ENCODE data around the gene NCS1.

NCS1 gene

GRCh38 chr9:130147910-130148309 lies 24.3 kb upstream of the NCS1 start:
- no peak for DNase-seq (ENCODE audit: low spot score)

GRCh38 chr9:130149031-130149430 lies 23.2 kb upstream of the NCS1 start:
- no peak for DNase-seq (ENCODE audit: low spot score)

- DNase-seq (ENCODE audit: low spot score), result no peak
Measured at GRCh38 chr9:130149654-130150286, 22.4 kb upstream of the NCS1 start.

- no peak for DNase-seq (ENCODE audit: low spot score)
Measured at GRCh38 chr9:130150779-130151382, 21.3 kb upstream of the NCS1 start.

GRCh38 chr9:130154816-130155215 lies 17.4 kb upstream of the NCS1 start:
- no peak for DNase-seq (ENCODE audit: low spot score)

GRCh38 chr9:130155647-130156046 lies 16.6 kb upstream of the NCS1 start:
- no peak for DNase-seq (ENCODE audit: low spot score)

GRCh38 chr9:130156672-130157071 lies 15.5 kb upstream of the NCS1 start:
- DNase-seq (ENCODE audit: low spot score), result no peak

GRCh38 chr9:130157079-130157478 lies 15.1 kb upstream of the NCS1 start:
- no peak for DNase-seq (ENCODE audit: low spot score)

- DNase-seq (ENCODE audit: low spot score), result no peak
Measured at GRCh38 chr9:130158001-130158400, 14.2 kb upstream of the NCS1 start.

GRCh38 chr9:130159057-130159456 lies 13.1 kb upstream of the NCS1 start:
- DNase-seq (ENCODE audit: low spot score), result no peak

- DNase-seq (ENCODE audit: low spot score), result no peak
Measured at GRCh38 chr9:130159915-130160670, 12.1 kb upstream of the NCS1 start.

GRCh38 chr9:130160862-130161470 lies 11.2 kb upstream of the NCS1 start:
- DNase-seq (ENCODE audit: low spot score), result no peak

- no peak for DNase-seq (ENCODE audit: low spot score)
Measured at GRCh38 chr9:130165579-130165978, 6.6 kb upstream of the NCS1 start.

- DNase-seq (ENCODE audit: low spot score), result no peak
Measured at GRCh38 chr9:130166399-130166798, 5.8 kb upstream of the NCS1 start.

GRCh38 chr9:130167927-130168326 lies 4.3 kb upstream of the NCS1 start:
- DNase-seq (ENCODE audit: low spot score), result no peak

GRCh38 chr9:130171226-130172148 lies 717 bp upstream of the NCS1 start:
- DNase-seq (ENCODE audit: low spot score), result no peak

GRCh38 chr9:130172858-130173665 lies 858 bp downstream of the NCS1 start:
- peak; percentile 27 for DNase-seq (ENCODE audit: low spot score)

- DNase-seq (ENCODE audit: low spot score), result no peak
Measured at GRCh38 chr9:130173666-130173983, 1.4 kb downstream of the NCS1 start.

- DNase-seq (ENCODE audit: low spot score), result no peak
Measured at GRCh38 chr9:130174025-130174424, 1.8 kb downstream of the NCS1 start.

GRCh38 chr9:130174920-130175321 lies 2.7 kb downstream of the NCS1 start:
- DNase-seq (ENCODE audit: low spot score), result no peak

GRCh38 chr9:130175355-130175754 lies 3.2 kb downstream of the NCS1 start:
- DNase-seq (ENCODE audit: low spot score), result no peak
